WTC11 (cell line): ENCODE results near the gene SLC8A1. TPM values are rescaled to one million over a fixed set of nuclear protein-coding genes. Genes with fewer than 3 reads are reported as not detected.

Source experiments
- ATAC-seq: fragments of 200-7000 bp; cut with Tn5 transposase; 2 replicates; pipeline ENCODE4 v1.10.0; 2021; ENCODE audit warnings: mild to moderate bottlenecking, moderate library complexity
- CTCF ChIA-PET: fragments of 300-600 bp; sonication (Branson Sonifier 250); formaldehyde crosslinking; loops from one replicate; lab custom pipeline; 2021; ENCODE audit warnings: antibody characterized with exemption; lab: Charles Lee
- POLR2A ChIA-PET: fragments of 350-600 bp; sonication (Branson Sonifier 250); formaldehyde crosslinking; loops from one replicate; lab custom pipeline; 2021; ENCODE audit warnings: antibody characterized with exemption; lab: Charles Lee
- DNase-seq: peaks from one replicate; pipeline ENCODE4 v3.0.0; 2021; ENCODE audit warnings: low spot score
- H3K27ac Mint-ChIP-seq: 2 replicates; pipeline ENCODE4 v1.8.0; 2021; ENCODE audit warnings: mixed read lengths
- H3K27me3 Mint-ChIP-seq: 2 replicates; pipeline ENCODE4 v1.8.0; 2021; ENCODE audit warnings: low read depth, mild to moderate bottlenecking, moderate library complexity, mixed read lengths
- H3K36me3 Mint-ChIP-seq: 2 replicates; pipeline ENCODE4 v1.8.0; 2021; ENCODE audit warnings: mixed read lengths
- H3K4me1 Mint-ChIP-seq: 2 replicates; pipeline ENCODE4 v1.8.0; 2022; ENCODE audit warnings: mixed read lengths
- H3K4me3 Mint-ChIP-seq: 2 replicates; pipeline ENCODE4 v1.8.0; 2021; ENCODE audit warnings: mild to moderate bottlenecking, moderate library complexity, mixed read lengths
- H3K9me3 Mint-ChIP-seq: 2 replicates; pipeline ENCODE4 v1.8.0; 2021; ENCODE audit warnings: mixed read lengths
- AR ChIP-seq: fragments of 250-450 bp; sonication (Bioruptor Pico); IDR thresholded peaks from 2 replicates; pipeline ENCODE4 v1.9.0; 2021; ENCODE audit warnings: mild to moderate bottlenecking
- ATF1 ChIP-seq: sonication (generic); formaldehyde crosslinking; IDR thresholded peaks from 2 replicates; pipeline ENCODE4 v1.8.1; 2023; ENCODE audit warnings: mild to moderate bottlenecking, moderate library complexity, missing genetic modification reagents
- CREM ChIP-seq: sonication (generic); formaldehyde crosslinking; IDR thresholded peaks from 2 replicates; pipeline ENCODE4 v1.8.1; 2022; ENCODE audit warnings: mild to moderate bottlenecking, missing genetic modification reagents, moderate library complexity
- ELF4 ChIP-seq: sonication (generic); formaldehyde crosslinking; IDR thresholded peaks from 2 replicates; pipeline ENCODE4 v1.8.1; 2022; ENCODE audit warnings: low read depth, mild to moderate bottlenecking, moderate library complexity, missing genetic modification reagents
- ERG ChIP-seq: fragments of 250-450 bp; sonication (Bioruptor Pico); IDR thresholded peaks from 2 replicates; pipeline ENCODE4 v1.8.0; 2021; ENCODE audit warnings: mild to moderate bottlenecking
- ESRRA ChIP-seq: sonication (generic); formaldehyde crosslinking; IDR thresholded peaks from 2 replicates; pipeline ENCODE4 v1.8.1; 2022; ENCODE audit warnings: mild to moderate bottlenecking, missing genetic modification reagents, borderline replicate concordance
- GABPB1 ChIP-seq: sonication (generic); formaldehyde crosslinking; IDR thresholded peaks from 2 replicates; pipeline ENCODE4 v1.8.1; 2023; ENCODE audit warnings: mild to moderate bottlenecking, missing genetic modification reagents
- JAZF1 ChIP-seq: fragments of 250-450 bp; sonication (Bioruptor Pico); IDR thresholded peaks from 2 replicates; pipeline ENCODE4 v1.9.0; 2021; ENCODE audit warnings: moderate library complexity, mild to moderate bottlenecking, inconsistent platforms
- JUN ChIP-seq: sonication (generic); formaldehyde crosslinking; IDR thresholded peaks from 2 replicates; pipeline ENCODE4 v1.8.0; 2023; ENCODE audit warnings: mild to moderate bottlenecking, missing genetic modification reagents
- MYBL2 ChIP-seq: sonication (generic); formaldehyde crosslinking; IDR thresholded peaks from 2 replicates; pipeline ENCODE4 v1.8.1; 2023; ENCODE audit warnings: mild to moderate bottlenecking, moderate library complexity, missing genetic modification reagents
- NR1H2 ChIP-seq: sonication (generic); formaldehyde crosslinking; IDR thresholded peaks from 2 replicates; pipeline ENCODE4 v1.9.0; 2021; ENCODE audit warnings: mild to moderate bottlenecking, moderate library complexity, missing genetic modification reagents
- NR2C2 ChIP-seq: sonication (generic); formaldehyde crosslinking; IDR thresholded peaks from 2 replicates; pipeline ENCODE4 v1.8.0; 2022; ENCODE audit warnings: mild to moderate bottlenecking, missing genetic modification reagents
- PREB ChIP-seq: sonication (generic); formaldehyde crosslinking; IDR thresholded peaks from 2 replicates; pipeline ENCODE4 v1.8.1; 2022; ENCODE audit warnings: mild to moderate bottlenecking, missing genetic modification reagents, moderate library complexity, borderline replicate concordance
- SMAD3 ChIP-seq: sonication (generic); formaldehyde crosslinking; IDR thresholded peaks from 2 replicates; pipeline ENCODE4 v1.8.0; 2022; ENCODE audit warnings: missing genetic modification reagents, mild to moderate bottlenecking, borderline replicate concordance
- TEAD1 ChIP-seq: sonication (generic); formaldehyde crosslinking; IDR thresholded peaks from 2 replicates; pipeline ENCODE4 v1.8.0; 2022; ENCODE audit warnings: mild to moderate bottlenecking, missing genetic modification reagents
- ZBTB21 ChIP-seq: sonication (generic); formaldehyde crosslinking; IDR thresholded peaks from 2 replicates; pipeline ENCODE4 v1.8.1; 2023; ENCODE audit warnings: mild to moderate bottlenecking, missing genetic modification reagents, borderline replicate concordance
- ZMAT4 ChIP-seq: fragments of 250-450 bp; sonication (Bioruptor Pico); IDR thresholded peaks from 2 replicates; pipeline ENCODE4 v1.9.0; 2021; ENCODE audit warnings: mild to moderate bottlenecking
- ZNF121 ChIP-seq: sonication (generic); formaldehyde crosslinking; IDR thresholded peaks from 2 replicates; pipeline ENCODE4 v1.8.0; 2023; ENCODE audit warnings: missing genetic modification reagents
- ZNF219 ChIP-seq: sonication (generic); formaldehyde crosslinking; IDR thresholded peaks from 2 replicates; pipeline ENCODE4 v1.8.0; 2023; ENCODE audit warnings: missing genetic modification reagents, mild to moderate bottlenecking, borderline replicate concordance
- ZNF317 ChIP-seq: sonication (generic); formaldehyde crosslinking; IDR thresholded peaks from 2 replicates; pipeline ENCODE4 v1.8.1; 2023; ENCODE audit warnings: low read depth, mild to moderate bottlenecking, moderate library complexity, missing genetic modification reagents, borderline replicate concordance
- ZNF416 ChIP-seq: fragments of 250-450 bp; sonication (Bioruptor Pico); IDR thresholded peaks from 2 replicates; pipeline ENCODE4 v1.9.0; 2021; ENCODE audit warnings: mild to moderate bottlenecking, inconsistent platforms
- total RNA-seq: library from RNA; stranded (reverse); gene quantifications from 3 replicates; pipeline ENCODE4 v1.2.3, GENCODE V29; 2021

SLC8A1 gene
- total RNA-seq, 1 experiment from 2014 or later, result 2.6 TPM

- H3K36me3 Mint-ChIP-seq, result no peaks in the 10 kb centered on the region
- H3K4me1 Mint-ChIP-seq, result no peaks in the 10 kb centered on the region
- H3K9me3 Mint-ChIP-seq, result no peaks in the 10 kb centered on the region
- ATAC-seq (no peak), DNase-seq (no peak)
- H3K4me3 Mint-ChIP-seq, result no peak overlapping the region
- TF ChIP-seq ELF4, result no peak
- TF ChIP-seq ERG (CRISPR knock-in tag), result no peak
- H3K27ac Mint-ChIP-seq, result no peak overlapping the region
- H3K27me3 Mint-ChIP-seq, result no peaks in the 10 kb centered on the region
- ChIA-PET POLR2A (no interaction called here), CTCF (no interaction called here)
These were observed 103.2 kb downstream of the SLC8A1 start for GRCh38 chr2:40348665-40349064.

DNA sequence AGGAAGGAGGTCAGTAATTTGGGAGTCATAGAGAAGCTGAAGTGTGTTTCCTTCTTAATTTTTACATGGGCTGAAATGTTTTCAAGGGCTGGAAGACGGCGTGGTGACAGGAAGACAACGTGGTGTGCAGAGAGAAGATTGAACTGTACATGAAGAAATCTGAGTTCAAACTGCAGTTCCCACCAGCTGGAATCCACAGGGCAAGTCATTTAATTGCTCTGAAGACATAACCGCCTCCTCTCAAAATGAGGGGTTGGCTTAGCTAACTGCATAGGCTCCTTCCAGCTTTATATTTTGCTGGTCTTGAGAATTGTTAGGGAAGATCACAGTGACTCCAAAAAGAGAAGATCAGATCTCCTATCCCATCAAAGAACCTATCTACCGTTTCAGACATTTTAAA, 103.9 kb downstream of the SLC8A1 start:
- Mint-ChIP-seq H3K27me3 (no peaks in the 10 kb centered on the region), H3K27ac (no peak overlapping the region), H3K4me3 (no peak overlapping the region), H3K9me3 (no peaks in the 10 kb centered on the region), H3K4me1 (no peaks in the 10 kb centered on the region), H3K36me3 (no peaks in the 10 kb centered on the region)
- ATAC-seq (no peak), DNase-seq (no peak)
- POLR2A ChIA-PET, result no interaction called here
- TF ChIP-seq ZMAT4 (CRISPR knock-in tag) (no peak), ZNF121 (CRISPR knock-in tag) (no peak), ZNF317 (CRISPR knock-in tag) (no peak)
- CTCF ChIA-PET, result no interaction called here

DNA sequence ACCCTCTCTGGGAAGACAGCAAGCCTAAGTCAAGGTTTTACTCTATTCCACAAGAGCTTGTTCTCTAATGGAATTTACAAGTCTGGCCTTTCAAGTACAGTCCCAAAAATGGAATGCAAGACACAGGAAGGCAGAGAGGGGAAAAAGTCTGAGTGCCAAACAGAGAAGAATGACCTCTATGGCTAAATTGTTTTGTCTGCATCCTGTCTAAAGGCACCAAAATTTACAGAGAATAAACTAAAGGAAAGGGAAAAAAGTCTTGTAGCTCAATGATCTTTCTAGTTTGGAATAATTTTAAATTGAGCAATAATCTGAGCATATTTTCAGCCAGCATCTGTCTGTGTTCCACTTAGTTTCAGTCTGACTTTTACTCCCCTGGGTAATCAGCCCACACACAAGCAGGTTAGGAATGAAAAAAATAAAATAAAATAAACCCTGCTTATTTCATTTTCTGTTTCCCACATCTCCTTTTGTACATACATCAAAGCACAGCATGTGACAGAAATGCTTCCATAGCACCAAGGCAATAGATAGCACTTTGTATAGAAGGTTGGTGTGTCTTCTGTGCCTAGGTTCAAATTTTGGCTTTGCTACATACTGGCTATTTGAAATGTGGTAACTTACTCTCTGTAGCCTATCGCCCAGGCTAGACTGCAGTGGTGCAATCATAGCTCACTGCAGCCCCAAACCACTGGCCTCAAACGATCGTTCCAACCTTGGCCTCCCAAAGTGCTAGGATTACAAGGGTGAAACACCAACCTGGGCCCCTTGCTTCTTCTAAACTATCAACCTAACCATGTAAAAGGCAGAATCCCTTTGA, 105.1 kb downstream of the SLC8A1 start:
- TF ChIP-seq ZBTB21 (CRISPR knock-in tag) (no peak), MYBL2 (CRISPR knock-in tag) (no peak)
- TF ChIP-seq, all 79 proteins: peak for 0
- H3K27me3 Mint-ChIP-seq, result no peaks in the 10 kb centered on the region
- no peaks in the 10 kb centered on the region for H3K9me3 Mint-ChIP-seq
- H3K36me3 Mint-ChIP-seq, result no peaks in the 10 kb centered on the region
- ChIA-PET POLR2A (no interaction called here), CTCF (interaction anchor here (1.0 kb wide), 1 partner anchor 8 kb away, joined by 3 read pairs; no protein-coding TSS in a partner anchor)
- DNase-seq (no peak), ATAC-seq (no peak)
- H3K4me3 Mint-ChIP-seq, result no peak overlapping the region
- H3K27ac Mint-ChIP-seq, result no peak overlapping the region
- H3K4me1 Mint-ChIP-seq, result no peaks in the 10 kb centered on the region

- Mint-ChIP-seq H3K4me3 (no peak overlapping the region), H3K4me1 (no peaks in the 10 kb centered on the region), H3K27ac (no peak overlapping the region), H3K9me3 (no peaks in the 10 kb centered on the region), H3K36me3 (no peaks in the 10 kb centered on the region), H3K27me3 (no peaks in the 10 kb centered on the region)
- POLR2A ChIA-PET, result no interaction called here
- CTCF ChIA-PET, result no interaction called here
- ATAC-seq (no peak), DNase-seq (no peak)
- no peak for TF ChIP-seq MYBL2 (CRISPR knock-in tag)
- no peak for TF ChIP-seq NR1H2 (CRISPR knock-in tag)
- no peak for TF ChIP-seq AR (CRISPR knock-in tag)
- TF ChIP-seq ZNF219 (CRISPR knock-in tag), result no peak
- no peak for TF ChIP-seq JAZF1 (CRISPR knock-in tag)
- TF ChIP-seq NR2C2 (CRISPR knock-in tag), result no peak
- TF ChIP-seq TEAD1 (CRISPR knock-in tag), result no peak
- no peak for TF ChIP-seq GABPB1 (CRISPR knock-in tag)
- no peak for TF ChIP-seq ATF1 (CRISPR knock-in tag)
- no peak for TF ChIP-seq ESRRA (CRISPR knock-in tag)
- TF ChIP-seq JUN, result no peak
- TF ChIP-seq SMAD3 (CRISPR knock-in tag), result no peak
- TF ChIP-seq ZNF416 (CRISPR knock-in tag), result no peak
- TF ChIP-seq CREM (CRISPR knock-in tag), result no peak
- TF ChIP-seq PREB (CRISPR knock-in tag), result no peak
These were observed 107.5 kb downstream of the SLC8A1 start for GRCh38 chr2:40344364-40344763.
